Measurements from ENCODE around the gene ANKRD12. TPM values are rescaled to one million over a fixed set of nuclear protein-coding genes. Genes with fewer than 3 reads are reported as not detected.

Gene ANKRD12
- total RNA-seq, 2 experiments from 2014 or later = 160 to 164 TPM

- no peak overlapping the region for H3K4me3 ChIP-seq (ENCODE audit: low read length)
- Mint-ChIP-seq H3K9me3 (no peaks in the 10 kb centered on the region), H3K27ac (no peak overlapping the region), H3K27me3 (no peaks in the 10 kb centered on the region), H3K36me3 (ENCODE audit: low read depth) (peaks cover 89% of the 10 kb centered on the region), H3K4me1 (ENCODE audit: low read depth) (peaks cover 14% of the 10 kb centered on the region), H3K4me3 (no peak overlapping the region)
- intact Hi-C loops (cut with DNase I, micrococcal nuclease) = no loop called here
- ChIA-PET POLR2A (no interaction called here), CTCF (no interaction called here)
- H3K27me3 ChIP-seq (ENCODE audit: control insufficient read depth in 1 of 2, insufficient read depth in 2 of 2, low read length in 2 of 2) = no peaks in the 10 kb centered on the region
- ATAC-seq (ENCODE audit: poor library complexity) (no peak), DNase-seq (peak in 1 of 14 experiments; percentile 4)
- no peak overlapping the region for H3K27ac ChIP-seq (ENCODE audit: low read depth in 1 of 2, low read length in 2 of 2)
- H3K36me3 ChIP-seq (ENCODE audit: insufficient read depth, low read length) = peaks cover 68% of the 10 kb centered on the region
- H3K4me1 ChIP-seq (ENCODE audit: insufficient read depth, low read length) = no peaks in the 10 kb centered on the region
- TF ChIP-seq CTCF (IDR thresholded peaks at IDR 0.05) = no peak
- no peaks in the 10 kb centered on the region for H3K9me3 ChIP-seq (ENCODE audit: control insufficient read depth in 1 of 2, insufficient read depth in 1 of 2, low read length in 2 of 2)
Measured at GRCh38 chr18:9211955-9212354, 75.4 kb downstream of the ANKRD12 start.

- Mint-ChIP-seq H3K27ac (no peak overlapping the region), H3K4me3 (no peak overlapping the region), H3K27me3 (no peaks in the 10 kb centered on the region), H3K9me3 (no peaks in the 10 kb centered on the region), H3K36me3 (ENCODE audit: low read depth) (peaks cover 94% of the 10 kb centered on the region), H3K4me1 (ENCODE audit: low read depth) (peaks cover 14% of the 10 kb centered on the region)
- ChIA-PET POLR2A (interaction anchor here (0.7 to 1.8 kb wide), 2 partner anchors 9 to 11 kb away, joined by 6 read pairs; no protein-coding TSS in a partner anchor), CTCF (interaction anchor here (1.0 to 1.3 kb wide), 2 partner anchors 9 to 142 kb away, joined by 3 read pairs; no protein-coding TSS in a partner anchor)
- H3K4me1 ChIP-seq (ENCODE audit: insufficient read depth, low read length) = no peaks in the 10 kb centered on the region
- H3K36me3 ChIP-seq (ENCODE audit: insufficient read depth, low read length) = peaks cover 82% of the 10 kb centered on the region
- intact Hi-C loops (cut with DNase I, micrococcal nuclease) = no loop called here
- TF ChIP-seq CTCF (IDR thresholded peaks at IDR 0.05) = no peak
- no peaks in the 10 kb centered on the region for H3K9me3 ChIP-seq (ENCODE audit: control insufficient read depth in 1 of 2, insufficient read depth in 1 of 2, low read length in 2 of 2)
- no peak overlapping the region for H3K27ac ChIP-seq (ENCODE audit: low read depth in 1 of 2, low read length in 2 of 2)
- H3K4me3 ChIP-seq (ENCODE audit: low read length) = no peak overlapping the region
- DNase-seq (no peak), ATAC-seq (ENCODE audit: poor library complexity) (no peak)
- H3K27me3 ChIP-seq (ENCODE audit: control insufficient read depth in 1 of 2, insufficient read depth in 2 of 2, low read length in 2 of 2) = no peaks in the 10 kb centered on the region
Measured at GRCh38 chr18:9215221-9215933, 78.8 kb downstream of the ANKRD12 start.

GRCh38 chr18:9216459-9216858, 79.9 kb downstream of the ANKRD12 start:
- Mint-ChIP-seq H3K4me3 (no peak overlapping the region), H3K27ac (peak overlapping the region; percentile 3), H3K36me3 (ENCODE audit: low read depth) (peaks cover 94% of the 10 kb centered on the region), H3K9me3 (no peaks in the 10 kb centered on the region), H3K4me1 (ENCODE audit: low read depth) (peaks cover 15% of the 10 kb centered on the region), H3K27me3 (no peaks in the 10 kb centered on the region)
- Histone ChIP-seq H3K27me3 (ENCODE audit: control insufficient read depth in 1 of 2, insufficient read depth in 2 of 2, low read length in 2 of 2) (no peaks in the 10 kb centered on the region), H3K4me1 (ENCODE audit: insufficient read depth, low read length) (no peaks in the 10 kb centered on the region), H3K36me3 (ENCODE audit: insufficient read depth, low read length) (peaks cover 87% of the 10 kb centered on the region), H3K4me3 (ENCODE audit: low read length) (no peak overlapping the region), H3K9me3 (ENCODE audit: control insufficient read depth in 1 of 2, insufficient read depth in 1 of 2, low read length in 2 of 2) (no peaks in the 10 kb centered on the region), H3K27ac (ENCODE audit: low read depth in 1 of 2, low read length in 2 of 2) (no peak overlapping the region)
- ATAC-seq (ENCODE audit: poor library complexity) = no peak
- DNase-seq = no peak
- CTCF ChIA-PET = interaction anchor here (0.6 to 3.4 kb wide), 2 partner anchors 9 to 143 kb away, joined by 3 to 9 read pairs; no protein-coding TSS in a partner anchor
- intact Hi-C loops (cut with DNase I, micrococcal nuclease) = loop anchor here in 1 of 2 experiments (2.0 kb wide), 1 partner anchor 50 kb away; no protein-coding TSS in a partner anchor
- POLR2A ChIA-PET = interaction anchor here (0.8 kb wide), 1 partner anchor 11 kb away, joined by 3 read pairs; no protein-coding TSS in a partner anchor
- no peak for TF ChIP-seq CTCF (IDR thresholded peaks at IDR 0.05)

All from CD4-positive, alpha-beta T cell (primary cell).